ENCODE measurements around the gene EPS8L2.

EPS8L2 gene

DNA sequence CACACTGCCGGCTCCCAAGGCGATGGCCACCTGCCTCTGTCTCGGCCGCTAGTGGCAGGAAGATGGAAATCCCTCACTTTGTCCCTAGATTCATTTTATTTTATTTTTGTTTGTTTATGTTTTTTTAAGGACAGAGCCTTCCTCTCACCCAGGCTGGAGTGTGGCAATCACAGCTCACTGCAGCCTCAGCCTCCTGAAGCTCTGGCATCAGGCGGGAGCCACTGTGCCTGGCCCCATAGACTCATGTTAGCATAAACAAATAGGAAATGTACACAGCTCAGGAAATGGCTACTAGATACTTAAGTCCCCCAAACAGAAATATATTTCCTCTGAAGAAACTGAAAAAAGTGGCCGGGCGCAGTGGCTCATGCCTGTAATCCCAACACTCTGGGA, 6.9 kb upstream of the EPS8L2 start:
- TF ChIP-seq CTCF (IDR thresholded peaks at IDR 0.05; ENCODE audit: low read depth, low read length), result no peak
- H3K4me3 ChIP-seq (ENCODE audit: low read depth, low read length), result no peak overlapping the region

DNA sequence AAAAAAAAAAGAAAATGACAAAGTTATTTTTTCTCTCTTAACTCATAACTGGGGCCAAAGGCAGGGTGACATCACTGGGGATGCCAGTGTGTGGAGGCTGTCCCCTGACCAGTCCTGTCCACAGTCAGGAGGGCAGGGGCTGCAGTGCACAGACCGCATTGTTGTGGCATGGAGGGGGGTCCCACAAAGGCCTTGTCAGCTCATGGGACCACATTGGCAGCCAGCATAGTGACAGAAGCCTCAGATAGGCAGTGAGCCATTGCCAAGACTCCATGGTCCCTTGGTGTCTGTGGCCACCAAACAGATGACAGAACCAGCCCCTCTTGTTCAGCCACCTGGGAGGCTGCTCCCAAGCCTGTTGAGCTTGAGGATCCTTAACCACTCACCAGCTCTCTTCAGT, 6.3 kb upstream of the EPS8L2 start:
- no peak for TF ChIP-seq CTCF (IDR thresholded peaks at IDR 0.05; ENCODE audit: low read depth, low read length)
- no peak overlapping the region for H3K4me3 ChIP-seq (ENCODE audit: low read depth, low read length)

GRCh38 chr11:701741-702461, 4.1 kb upstream of the EPS8L2 start:
- TF ChIP-seq CTCF (IDR thresholded peaks at IDR 0.05; ENCODE audit: low read depth, low read length), result no peak

GRCh38 chr11:702462-703461, 3.3 kb upstream of the EPS8L2 start:
- TF ChIP-seq CTCF (IDR thresholded peaks at IDR 0.05; ENCODE audit: low read depth, low read length), result no peak
- H3K4me3 ChIP-seq (ENCODE audit: low read depth, low read length), result no peak overlapping the region

More at GRCh38 chr11:701741-702461, 4.1 kb upstream of the EPS8L2 start:
- no peak overlapping the region for H3K4me3 ChIP-seq (ENCODE audit: low read depth, low read length)

DNA sequence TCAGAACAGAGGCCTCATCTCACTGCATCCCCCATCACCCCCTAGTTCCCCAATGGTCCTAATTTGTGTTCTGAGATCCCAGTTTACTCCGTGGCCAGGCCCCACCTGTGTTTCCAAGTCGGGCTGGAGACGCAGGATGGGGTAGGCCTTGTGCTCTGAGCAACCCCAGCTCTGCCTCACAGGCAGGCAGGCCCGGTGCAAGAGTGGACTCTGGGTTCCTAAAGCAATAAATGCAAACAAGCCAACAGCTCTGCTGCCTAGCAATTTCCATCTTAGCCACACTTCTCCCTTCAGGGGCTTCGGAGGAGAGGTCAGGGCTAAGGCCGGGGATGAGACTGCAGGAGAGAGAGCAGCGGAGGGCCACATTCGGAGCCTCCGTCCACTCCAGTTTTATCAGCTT, 2.5 kb upstream of the EPS8L2 start:
- no peak overlapping the region for H3K4me3 ChIP-seq (ENCODE audit: low read depth, low read length)
- no peak for TF ChIP-seq CTCF (IDR thresholded peaks at IDR 0.05; ENCODE audit: low read depth, low read length)

- TF ChIP-seq CTCF (IDR thresholded peaks at IDR 0.05; ENCODE audit: low read depth, low read length), result no peak
- H3K4me3 ChIP-seq (ENCODE audit: low read depth, low read length), result no peak overlapping the region
Observed at GRCh38 chr11:704228-704674, 1.8 kb upstream of the EPS8L2 start.
